HG02610 (cell line): ENCODE measurements around the gene ZNF609.
"Not testable (repeated sequence)": the region's sequence is repeated elsewhere in the genome, so short reads cannot be mapped to it uniquely, and the experiment has no call there.

ENCODE experiments used
- ATAC-seq: cut with Tn5 transposase; IDR thresholded peaks from one replicate; pipeline ENCODE4 v1.9.1; 2021; ENCODE audit warnings: mild to moderate bottlenecking, moderate library complexity; ENCODE audit not compliant: unreplicated experiment

ZNF609 gene

DNA sequence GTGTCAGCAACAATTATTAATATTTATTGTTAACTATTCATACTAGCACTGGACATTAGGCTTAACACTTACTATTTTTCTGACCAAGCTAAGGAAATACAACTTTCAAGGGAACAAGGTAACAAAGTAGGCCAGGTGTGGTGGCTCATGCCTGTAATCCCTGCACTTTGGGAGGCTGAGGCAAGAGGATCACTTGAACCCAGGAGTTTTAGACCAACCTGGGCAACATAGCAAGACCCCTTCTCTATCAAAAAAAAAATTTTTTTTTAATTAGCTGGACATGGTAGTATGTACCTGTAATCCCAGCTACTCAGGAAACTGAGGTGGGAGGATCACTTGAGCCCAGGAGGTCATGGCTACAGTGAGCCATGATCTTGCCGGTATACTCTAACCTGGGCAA lies 183.3 kb downstream of the ZNF609 start:
- no peak for ATAC-seq

GRCh38 chr15:64644811-64645210 lies 184.4 kb downstream of the ZNF609 start:
- ATAC-seq: not testable (repeated sequence)

DNA sequence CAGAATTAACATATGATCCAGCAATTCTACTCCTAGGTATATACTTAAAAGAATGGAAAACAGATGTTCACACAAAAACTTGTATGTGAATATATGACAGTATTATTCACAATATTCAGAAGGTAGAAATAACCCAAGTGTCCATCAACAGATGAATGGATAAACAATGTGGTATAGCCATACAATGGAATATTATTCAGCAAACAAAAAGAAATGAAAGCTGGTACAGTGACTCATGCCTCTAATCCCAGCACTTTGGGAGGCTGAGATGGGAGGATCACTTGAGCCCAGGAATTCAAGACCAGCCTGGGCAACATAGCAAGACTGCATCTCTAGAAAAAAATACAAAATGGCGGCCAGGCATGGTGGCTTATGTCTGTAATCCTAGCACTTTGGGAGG lies 185.6 kb downstream of the ZNF609 start:
- ATAC-seq: no peak

- no peak for ATAC-seq
These were observed 187.0 kb downstream of the ZNF609 start for GRCh38 chr15:64647367-64647766.

DNA sequence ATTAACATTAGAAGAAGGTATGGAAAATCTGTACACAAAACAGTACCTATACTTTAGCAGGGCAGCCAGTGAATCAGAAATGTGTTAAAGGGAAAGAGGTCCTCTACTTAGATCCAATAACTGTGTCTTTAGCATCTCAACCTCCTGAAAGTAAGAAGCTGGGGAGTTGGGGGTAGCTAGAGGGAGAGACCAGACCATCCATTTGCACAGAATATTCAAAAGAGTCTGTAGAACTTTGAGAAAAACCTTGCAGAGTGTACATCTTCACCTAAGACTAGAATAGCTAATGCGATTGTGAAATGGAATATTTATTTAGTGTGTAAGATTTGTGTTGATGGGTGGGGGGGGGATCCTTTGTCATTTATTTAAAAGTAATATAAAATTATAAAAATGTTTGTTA lies 190.2 kb downstream of the ZNF609 start:
- ATAC-seq: no peak

DNA sequence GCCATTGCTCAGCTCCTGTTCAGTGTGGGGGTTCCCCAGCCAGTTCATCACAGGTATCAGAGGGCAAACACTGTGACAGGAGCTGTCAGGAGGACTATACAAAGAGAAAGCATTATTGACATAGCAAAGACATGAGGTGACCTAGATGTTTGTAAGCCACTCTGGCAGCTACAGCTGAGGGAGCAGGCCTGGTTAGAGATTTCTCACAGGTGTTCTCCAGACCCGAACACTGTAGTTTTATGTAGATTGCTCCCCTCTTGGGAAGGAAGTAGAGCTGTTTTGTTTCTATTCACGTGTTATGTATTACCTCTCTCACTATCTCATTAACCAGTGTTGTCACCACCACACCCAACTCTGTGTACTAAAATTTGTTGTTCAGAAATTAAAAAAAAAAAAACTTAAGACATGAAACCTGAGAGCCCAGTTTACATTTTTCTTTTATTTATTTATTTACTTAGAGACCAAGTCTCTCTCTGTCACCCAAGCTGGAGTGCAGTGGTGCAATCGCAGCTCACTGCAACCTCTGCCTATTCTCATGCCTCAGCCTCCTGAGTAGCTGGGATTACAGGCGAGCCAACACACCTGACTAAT lies 191.3 kb downstream of the ZNF609 start:
- peak; percentile 92 for ATAC-seq

- ATAC-seq: no peak
These were observed 193.4 kb downstream of the ZNF609 start for GRCh38 chr15:64653757-64654156.

DNA sequence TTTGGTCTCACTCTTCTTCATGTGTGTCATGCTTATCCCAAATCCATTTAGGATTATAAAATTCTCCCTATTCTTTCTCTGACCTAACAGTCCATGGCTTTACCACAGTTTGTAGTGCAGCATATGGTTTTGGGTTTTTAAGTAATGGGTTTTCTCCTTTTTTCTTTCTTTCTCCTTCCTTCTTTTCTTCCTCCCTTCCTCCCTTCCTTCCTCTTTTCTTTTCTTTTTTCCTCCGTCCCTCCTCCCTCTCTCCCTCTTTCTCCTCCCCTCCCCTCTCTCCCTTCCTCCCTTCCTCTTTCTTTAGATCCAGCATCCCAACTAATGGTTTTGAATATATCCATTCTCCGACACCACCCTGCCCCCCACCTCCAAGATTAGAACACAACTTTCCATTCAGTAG lies 196.1 kb downstream of the ZNF609 start:
- no peak for ATAC-seq

DNA sequence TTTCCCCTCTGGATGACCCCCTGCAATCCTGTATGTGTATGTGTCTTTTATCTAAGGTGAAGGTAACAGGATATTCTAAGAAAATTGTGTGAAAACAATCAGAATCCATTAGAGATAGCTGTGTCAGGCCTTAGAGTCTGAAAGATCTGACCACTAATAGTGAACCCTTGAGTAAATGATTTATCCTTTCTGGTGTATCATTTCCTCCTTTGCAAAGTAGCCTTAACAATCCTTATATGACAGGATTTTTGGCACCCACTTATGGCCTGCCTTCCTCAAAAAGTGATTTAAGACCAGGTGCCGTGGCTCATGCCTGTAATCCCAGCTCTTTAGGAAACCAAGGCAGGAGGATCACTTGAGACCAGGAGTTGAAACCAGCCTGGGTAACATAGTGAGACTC lies 204.8 kb downstream of the ZNF609 start:
- no peak for ATAC-seq

DNA sequence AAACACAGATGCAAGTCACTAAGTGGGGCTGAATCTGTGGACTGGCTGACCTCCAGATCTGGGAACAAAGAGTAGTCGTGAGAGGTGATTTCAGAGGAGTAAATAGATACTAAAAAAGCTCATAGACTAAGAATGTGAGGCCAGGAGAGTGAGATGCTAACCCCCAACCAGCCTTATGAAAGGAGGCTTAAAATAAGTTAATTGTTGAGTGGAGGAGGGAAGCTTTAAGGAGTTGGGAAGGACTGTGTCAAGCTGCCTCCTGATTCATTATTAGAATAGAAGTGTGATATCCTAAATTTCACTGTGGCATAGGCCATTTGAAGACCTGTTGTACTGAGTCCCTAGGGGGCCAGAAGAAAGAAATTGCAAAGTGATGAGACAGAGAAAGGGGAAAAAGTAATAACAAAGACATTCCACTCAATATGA lies 207.4 kb downstream of the ZNF609 start:
- ATAC-seq: no peak

DNA sequence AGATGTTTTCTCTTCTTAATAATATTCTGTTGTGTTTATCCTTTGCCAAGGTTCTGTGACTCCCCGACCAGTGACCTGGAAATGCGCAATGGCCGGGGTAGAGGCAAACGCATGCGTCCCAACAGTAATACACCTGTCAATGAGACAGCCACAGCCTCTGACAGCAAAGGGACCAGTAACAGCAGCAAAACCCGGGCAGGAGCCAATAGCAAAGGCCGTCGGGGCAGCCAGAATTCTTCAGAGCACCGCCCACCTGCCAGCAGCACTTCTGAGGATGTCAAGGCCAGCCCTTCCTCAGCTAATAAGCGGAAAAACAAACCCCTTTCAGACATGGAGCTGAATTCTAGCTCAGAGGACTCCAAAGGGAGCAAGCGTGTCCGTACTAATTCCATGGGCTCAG lies 213.5 kb downstream of the ZNF609 start:
- ATAC-seq: no peak

- no peak for ATAC-seq
These were observed 217.9 kb downstream of the ZNF609 start for GRCh38 chr15:64678126-64678819.

DNA sequence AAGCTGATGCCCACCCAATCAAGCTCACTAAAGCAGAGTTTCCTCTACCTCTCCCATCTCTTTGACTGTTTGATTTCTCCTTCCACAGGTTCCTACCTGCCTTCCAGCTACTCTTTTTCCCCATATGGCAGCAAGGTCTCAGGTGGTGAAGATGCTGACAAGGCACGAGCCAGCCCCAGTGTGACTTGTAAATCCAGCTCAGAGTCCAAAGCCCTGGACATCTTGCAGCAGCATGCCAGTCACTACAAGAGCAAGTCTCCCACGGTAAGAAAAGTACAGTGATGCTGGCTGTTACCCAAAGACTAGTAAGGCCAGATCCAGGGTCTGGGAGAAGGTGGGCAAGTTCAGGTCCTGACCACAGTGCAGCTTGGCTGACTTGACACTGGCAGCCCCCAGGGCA lies 219.7 kb downstream of the ZNF609 start:
- no peak for ATAC-seq

GRCh38 chr15:64681424-64682024 lies 221.1 kb downstream of the ZNF609 start:
- no peak for ATAC-seq

GRCh38 chr15:64682255-64682654 lies 221.9 kb downstream of the ZNF609 start:
- ATAC-seq: no peak

- ATAC-seq: no peak
These were observed 223.0 kb downstream of the ZNF609 start for GRCh38 chr15:64683378-64683777.

DNA sequence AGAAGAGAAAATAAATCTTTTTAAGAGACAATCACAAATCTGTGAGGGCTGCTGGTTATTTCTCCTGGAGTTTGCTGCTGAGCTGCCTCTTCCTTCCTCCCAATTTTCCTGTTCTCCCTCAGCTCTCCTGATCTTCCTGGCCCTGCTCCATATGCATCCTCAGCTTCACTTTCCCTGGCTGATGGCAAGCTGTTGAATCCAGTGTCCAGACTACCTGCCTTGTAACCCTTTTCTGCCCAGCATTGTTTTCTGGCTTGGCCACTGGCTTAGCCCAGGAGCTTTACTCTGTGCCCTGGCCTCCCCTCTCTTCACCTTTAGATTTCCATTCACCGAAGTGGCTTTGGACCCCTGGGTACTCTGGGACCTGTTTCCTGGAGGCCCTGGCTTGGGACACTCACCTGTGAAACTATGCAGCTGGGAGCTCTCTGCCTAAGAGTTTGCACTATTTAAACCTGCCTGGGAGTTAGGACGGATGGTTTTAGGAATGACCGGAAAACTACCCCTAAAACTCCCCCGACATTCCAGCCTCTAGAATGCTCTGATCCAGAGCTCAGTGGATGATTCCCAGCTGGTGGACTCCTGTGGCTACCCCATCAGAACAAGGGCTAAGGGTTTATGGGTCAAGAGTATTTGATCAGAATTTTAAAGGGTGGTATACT lies 225.0 kb downstream of the ZNF609 start:
- no peak for ATAC-seq

DNA sequence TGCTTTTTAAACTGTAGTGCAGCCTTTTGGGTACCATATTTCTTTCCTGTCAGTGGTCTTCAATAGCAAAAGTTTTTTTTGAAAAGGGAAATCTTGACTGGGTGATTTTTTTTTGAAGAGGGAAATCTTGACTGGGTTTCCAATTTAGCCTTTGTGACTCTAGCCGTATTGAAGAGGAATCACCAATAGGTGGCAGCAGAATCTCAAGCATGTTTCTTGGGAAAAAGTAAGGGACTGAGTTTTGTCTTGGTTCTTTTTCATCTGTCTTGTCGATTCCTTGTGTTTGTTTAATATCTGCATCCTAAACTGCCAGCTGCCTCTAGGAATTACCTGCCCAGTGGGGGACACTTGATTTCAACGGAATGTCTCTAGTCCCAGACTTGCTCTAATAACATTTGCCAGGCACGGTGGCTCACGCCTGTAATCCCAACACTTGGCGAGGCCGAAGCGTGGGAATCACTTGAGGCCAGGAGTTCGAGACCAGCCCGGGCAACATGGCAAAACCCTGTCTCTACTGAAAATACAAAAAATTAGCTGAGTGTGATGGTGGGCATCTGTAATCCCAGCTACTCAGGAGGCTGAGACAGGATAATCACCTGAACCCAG lies 225.9 kb downstream of the ZNF609 start:
- no peak for ATAC-seq

DNA sequence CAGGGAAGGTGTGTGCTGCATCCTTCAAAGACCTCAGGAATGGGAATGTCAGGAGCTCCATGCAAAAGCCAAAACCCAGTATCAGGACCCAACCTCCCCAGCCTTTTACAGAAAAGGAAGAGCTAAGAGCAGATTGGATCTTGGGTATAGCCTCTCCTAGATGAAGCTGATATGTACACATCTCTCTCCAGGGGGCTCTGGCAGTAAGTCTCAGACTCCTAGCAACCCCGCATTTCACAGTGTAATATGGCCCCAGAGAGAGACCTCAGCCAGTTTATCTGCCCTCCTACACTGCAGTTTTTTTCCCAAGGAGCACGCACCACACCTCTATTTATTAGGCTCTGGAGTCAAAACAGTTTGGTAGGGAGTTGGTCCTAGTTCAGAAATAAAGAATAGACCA lies 226.8 kb downstream of the ZNF609 start:
- no peak for ATAC-seq

DNA sequence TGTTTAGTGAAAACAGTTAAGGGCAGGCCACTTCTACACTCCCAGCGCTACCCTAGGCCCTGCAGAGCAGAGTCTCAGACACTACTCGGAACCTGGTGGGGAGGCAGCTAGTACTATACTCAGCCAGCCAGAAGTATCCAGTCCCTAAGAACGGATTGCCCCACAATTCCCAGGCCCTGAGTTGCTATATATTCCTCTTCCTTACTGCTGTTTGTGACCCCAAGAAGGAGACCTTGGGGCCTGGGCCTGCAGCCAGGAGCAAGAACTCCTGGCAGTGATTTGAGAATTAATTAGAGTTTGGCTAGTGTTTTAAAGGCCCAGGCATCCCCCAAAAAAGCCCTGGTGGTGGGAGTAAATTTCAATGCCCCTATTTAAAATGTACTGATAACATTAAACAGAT lies 227.3 kb downstream of the ZNF609 start:
- no peak for ATAC-seq

DNA sequence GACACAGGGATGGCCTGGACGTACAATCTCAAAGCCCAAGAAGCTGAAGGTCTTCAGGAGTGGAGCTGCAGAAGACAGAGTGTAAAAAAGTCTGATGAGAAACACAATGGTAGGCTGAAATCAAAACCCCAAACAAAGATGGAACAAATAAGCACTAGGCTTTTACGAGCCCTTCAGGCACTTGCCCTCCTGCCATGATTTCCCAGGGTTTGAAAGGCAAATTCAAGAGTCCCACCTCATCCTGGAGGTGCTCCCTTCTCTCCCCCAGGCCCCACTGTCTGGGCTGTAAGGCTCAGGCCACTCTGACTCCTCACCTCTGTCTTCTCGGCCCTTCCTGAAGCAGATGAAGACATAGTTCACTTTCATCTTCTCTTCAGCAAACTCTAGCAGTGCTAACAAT lies 228.4 kb downstream of the ZNF609 start:
- ATAC-seq: no peak

DNA sequence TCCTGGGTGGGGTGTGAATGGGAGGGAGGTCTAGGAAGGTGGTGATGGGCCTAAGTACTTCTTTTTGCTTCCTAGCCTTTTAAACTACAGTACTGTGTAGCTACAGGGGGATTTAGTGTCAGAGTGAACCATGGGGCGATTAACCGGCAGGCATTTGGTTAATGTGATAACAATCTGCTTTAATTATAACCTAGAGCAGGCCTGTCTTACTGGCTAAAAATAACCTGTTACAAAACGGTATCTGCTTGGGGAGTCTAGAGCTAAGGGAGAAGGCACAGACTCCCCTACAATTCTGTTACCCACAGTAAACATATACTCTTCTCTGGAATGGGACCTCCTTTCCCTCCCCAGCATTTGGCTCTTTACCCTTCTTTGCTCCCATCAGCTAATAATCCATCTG lies 229.6 kb downstream of the ZNF609 start:
- no peak for ATAC-seq
